ENCODE data around the gene CTAG1B.
"Not testable (repeated sequence)": the region's sequence is repeated elsewhere in the genome, so short reads cannot be mapped to it uniquely, and the experiment has no call there.

CTAG1B gene

GRCh38 chrX:154582994-154583393 lies 36.1 kb downstream of the CTAG1B start:
- not testable (repeated sequence) for DNase-seq (ENCODE audit: low spot score)

- not testable (repeated sequence) for DNase-seq (ENCODE audit: low spot score)
Observed at GRCh38 chrX:154575076-154575475, 44.0 kb downstream of the CTAG1B start.

- DNase-seq (ENCODE audit: low spot score): not testable (repeated sequence)
Observed at GRCh38 chrX:154573061-154573460, 46.0 kb downstream of the CTAG1B start.

GRCh38 chrX:154570361-154570760 lies 48.7 kb downstream of the CTAG1B start:
- DNase-seq (ENCODE audit: low spot score): not testable (repeated sequence)
